ENCODE measurements around the gene MLLT1.
A peak's percentile ranks its signal among the peaks of the same experiment; 100 is the strongest.
"Not testable (repeated sequence)": the region's sequence is repeated elsewhere in the genome, so short reads cannot be mapped to it uniquely, and the experiment has no call there.

Gene MLLT1

DNA sequence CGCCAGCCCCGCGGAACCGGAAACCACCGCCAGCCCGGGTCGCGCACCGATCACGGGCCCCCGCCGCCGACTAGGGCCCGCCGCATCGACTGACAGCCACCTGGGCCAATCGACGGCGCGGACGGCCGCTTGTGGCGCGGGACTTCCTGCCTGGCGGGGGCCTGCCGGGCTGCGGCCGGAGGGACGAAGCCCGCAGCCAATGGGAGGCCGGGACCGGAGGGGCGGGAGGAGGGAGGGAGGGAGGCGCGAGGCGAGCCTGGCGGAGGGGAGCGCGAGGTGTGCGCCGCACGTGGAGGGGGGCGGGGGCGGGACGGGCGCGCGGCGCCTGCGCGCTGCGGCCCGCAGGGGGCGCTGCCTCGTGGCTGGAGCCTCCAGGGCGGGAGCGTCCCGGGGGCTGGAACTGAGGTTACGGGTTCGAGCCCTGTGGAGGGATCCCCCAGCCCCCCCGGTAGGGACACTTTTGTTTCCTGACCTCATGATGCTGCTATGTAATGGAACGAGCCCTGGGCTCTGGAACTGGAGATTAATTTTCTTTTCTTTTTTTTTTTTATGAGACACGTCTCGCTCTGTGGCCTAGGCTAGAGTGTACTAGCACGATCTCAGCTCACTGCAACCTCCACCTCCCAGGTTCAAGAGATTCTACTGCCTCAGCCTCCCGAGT lies at the start of gene MLLT1:
Gene MLLT1, minus strand, starts transcription at position 45 of the 661 bp plus-strand sequence. CDS start 191 bp downstream, outside the sequence.
- peak; percentile 59 for DNase-seq

- no peak for DNase-seq
Measured at GRCh38 chr19:6326815-6327214, 47.0 kb upstream of the MLLT1 start.

GRCh38 chr19:6325614-6326013 lies 45.8 kb upstream of the MLLT1 start:
- no peak for DNase-seq

GRCh38 chr19:6324757-6325156 lies 45.0 kb upstream of the MLLT1 start:
- DNase-seq: no peak

GRCh38 chr19:6322284-6322683 lies 42.5 kb upstream of the MLLT1 start:
- no peak for DNase-seq

DNA sequence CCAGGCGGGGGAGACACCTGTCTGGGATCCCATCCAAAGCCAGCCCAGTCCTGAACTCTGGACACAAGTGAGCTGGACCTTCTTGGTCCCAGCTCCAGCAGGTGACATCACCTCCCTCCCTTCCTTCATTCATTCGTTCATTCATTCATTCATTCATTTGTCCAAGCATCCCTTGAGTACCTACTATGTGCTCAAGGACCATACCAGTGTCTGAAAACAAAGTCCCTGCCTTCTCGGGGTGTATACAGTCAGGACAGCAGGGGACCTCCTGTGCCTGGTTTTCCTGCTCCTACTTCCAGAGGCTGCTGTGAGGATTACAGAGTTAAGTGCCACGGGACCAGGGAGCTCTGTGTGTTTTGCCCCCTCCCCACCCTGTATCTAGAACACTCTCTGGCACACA lies 39.6 kb upstream of the MLLT1 start:
- DNase-seq: no peak

DNA sequence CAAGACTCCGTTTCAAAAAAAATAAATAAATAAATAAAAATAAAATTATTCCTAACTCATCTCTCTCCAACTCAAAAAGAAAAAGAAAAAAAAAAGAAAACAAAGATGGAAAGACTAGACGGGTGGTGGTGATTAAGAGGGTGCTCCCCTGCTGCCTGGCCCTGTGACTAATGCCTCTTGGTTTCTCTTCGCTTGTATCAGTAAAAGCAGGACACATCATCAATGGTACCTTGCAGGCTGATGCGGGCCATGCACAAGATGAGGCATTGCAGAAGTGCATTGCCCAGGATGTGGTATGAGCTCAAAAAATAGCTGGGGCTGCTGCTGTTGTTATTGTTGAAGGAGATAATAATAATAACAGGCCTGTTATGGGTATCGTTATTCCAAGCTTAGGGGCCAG lies 39.0 kb upstream of the MLLT1 start:
- no peak for DNase-seq

- not testable (repeated sequence) for DNase-seq
Measured at GRCh38 chr19:6315646-6316045, 35.9 kb upstream of the MLLT1 start.

DNA sequence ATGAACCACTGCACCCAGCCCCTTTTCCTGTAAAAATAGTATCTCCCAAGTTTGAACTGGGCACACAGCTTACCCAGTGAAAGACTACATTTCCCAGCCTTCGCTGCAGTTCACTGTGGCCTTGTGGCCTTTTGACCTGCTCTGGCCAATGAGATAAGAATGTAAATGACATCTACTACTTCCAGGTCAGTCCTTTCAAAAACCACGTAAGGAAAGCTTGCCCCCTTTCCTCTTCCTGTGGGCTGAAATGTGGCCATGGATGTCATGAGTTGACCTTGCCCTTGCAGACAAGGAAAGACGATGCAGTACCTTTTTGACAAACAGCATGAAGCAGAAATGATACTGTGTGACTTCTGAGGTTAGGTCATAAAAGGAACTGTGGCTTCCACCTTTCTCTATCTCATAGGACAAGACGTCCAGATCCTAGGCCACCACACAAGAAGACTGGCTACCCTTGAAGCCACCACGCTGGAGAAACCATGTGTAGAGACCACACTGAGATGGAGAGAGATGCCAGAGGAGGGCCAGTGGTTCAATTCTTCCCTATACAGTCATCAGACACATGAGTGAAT lies 33.7 kb upstream of the MLLT1 start:
- no peak for DNase-seq

- no peak for DNase-seq
Measured at GRCh38 chr19:6312018-6312417, 32.2 kb upstream of the MLLT1 start.

GRCh38 chr19:6298413-6298812 lies 18.6 kb upstream of the MLLT1 start:
- no peak for DNase-seq

DNA sequence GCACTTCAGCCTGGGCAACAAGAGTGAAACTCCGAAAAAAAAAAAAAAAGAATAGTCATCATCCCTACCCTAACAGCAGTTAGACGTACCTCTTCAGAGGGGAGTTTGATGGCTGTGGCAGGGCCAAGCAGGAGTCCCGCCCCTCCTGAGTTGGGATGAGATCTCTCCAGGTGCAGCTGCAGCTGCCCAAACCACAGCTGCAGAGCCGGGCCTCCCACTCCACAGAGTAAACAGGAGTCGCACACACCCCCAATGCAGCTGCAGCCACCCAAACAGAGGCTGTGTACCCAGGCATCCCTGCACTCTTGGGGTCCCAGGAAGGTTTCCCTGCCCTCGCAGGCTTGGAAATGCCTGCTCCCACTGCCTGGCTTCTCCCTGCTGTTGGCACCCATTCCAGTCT lies 17.4 kb upstream of the MLLT1 start:
- DNase-seq: no peak

DNA sequence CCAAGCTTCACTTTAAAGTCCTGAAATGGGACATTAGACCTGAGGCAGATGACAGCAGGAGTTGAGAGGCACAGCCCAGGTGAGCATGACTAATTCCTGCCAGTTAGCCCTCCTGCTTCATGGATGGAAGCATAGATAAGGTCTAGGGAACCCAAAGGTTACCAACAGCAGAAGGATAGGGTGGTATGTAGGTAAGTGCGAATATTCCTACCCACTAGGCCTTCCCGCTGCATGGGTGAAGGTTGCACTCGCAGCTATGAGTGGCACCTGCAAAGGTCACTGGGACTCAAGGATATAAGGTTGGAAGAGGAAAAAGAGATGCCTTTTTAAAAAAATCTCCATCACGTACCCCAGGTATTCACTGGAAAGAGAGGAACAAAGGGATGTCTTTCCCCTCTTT lies 12.2 kb upstream of the MLLT1 start:
- DNase-seq: no peak

DNA sequence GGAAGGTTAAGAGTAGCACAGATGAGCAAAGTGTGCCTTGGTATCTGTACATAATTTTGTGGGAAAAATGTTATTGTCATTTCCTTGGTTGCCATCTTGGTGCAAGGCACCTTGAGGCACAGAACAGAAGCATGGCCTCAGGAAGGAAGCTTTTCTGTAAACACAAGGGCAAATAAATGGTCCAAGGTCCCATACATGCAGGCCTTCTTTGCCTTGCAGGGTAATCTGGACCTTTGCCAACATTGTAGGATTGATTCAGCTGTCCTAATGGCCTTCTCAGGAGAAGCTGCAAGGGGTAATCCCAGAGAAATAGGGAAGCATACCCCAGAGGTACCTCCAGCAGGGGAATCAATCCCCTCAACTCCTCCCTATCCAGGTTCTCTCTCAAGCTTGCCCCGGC lies 9.0 kb upstream of the MLLT1 start:
- no peak for DNase-seq

DNA sequence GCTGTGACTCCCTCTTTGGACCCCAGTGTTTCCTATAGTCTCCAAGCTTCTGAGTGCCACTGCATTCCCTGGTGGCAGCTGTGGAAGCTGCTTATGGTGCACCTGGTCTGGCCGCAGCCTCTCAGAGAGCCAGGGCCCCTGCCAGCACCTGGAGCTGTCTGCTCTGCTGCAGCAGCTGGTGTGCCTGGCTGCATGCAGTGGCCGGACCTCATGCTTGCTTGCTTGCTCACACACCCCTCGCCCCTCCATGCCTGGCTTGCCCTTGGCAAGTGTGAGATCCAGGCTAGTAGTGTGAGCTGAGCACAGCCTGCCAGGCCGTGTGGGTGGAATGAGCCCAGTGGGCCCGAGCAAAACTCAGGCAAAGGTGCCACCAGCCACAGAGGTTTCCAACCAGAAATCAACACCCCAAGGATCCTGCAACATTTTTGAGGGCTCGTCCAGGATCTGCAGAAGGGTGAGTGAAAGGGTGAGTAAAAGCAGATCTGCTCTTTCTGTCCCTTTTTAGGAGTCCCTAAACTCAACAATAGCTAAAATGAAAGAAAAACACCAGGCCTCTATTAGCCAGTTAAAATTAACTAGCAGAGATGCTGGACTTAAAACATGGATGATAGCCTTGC lies 7.6 kb upstream of the MLLT1 start:
- no peak for DNase-seq

- no peak for DNase-seq
Measured at GRCh38 chr19:6286676-6287075, 6.9 kb upstream of the MLLT1 start.

- not testable (repeated sequence) for DNase-seq
Measured at GRCh38 chr19:6282393-6282792, 2.6 kb upstream of the MLLT1 start.

DNA sequence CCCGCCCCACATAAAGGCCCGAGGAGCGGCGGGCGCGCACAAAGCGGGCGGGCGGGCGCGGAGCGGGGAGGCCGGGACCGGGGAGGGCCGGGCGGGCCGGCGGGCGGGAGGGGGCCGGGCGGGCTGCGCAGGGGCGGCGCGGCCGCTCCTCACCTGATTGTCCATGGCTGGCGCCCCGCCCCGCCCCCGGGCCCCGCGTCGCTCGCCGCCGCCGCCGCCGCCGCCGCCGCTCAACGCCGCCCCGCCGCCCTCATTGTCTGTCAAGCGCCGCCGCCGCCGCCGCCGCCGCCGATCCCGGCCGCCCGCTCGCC lies 200 bp downstream of the MLLT1 start:
- no peak for DNase-seq

DNA sequence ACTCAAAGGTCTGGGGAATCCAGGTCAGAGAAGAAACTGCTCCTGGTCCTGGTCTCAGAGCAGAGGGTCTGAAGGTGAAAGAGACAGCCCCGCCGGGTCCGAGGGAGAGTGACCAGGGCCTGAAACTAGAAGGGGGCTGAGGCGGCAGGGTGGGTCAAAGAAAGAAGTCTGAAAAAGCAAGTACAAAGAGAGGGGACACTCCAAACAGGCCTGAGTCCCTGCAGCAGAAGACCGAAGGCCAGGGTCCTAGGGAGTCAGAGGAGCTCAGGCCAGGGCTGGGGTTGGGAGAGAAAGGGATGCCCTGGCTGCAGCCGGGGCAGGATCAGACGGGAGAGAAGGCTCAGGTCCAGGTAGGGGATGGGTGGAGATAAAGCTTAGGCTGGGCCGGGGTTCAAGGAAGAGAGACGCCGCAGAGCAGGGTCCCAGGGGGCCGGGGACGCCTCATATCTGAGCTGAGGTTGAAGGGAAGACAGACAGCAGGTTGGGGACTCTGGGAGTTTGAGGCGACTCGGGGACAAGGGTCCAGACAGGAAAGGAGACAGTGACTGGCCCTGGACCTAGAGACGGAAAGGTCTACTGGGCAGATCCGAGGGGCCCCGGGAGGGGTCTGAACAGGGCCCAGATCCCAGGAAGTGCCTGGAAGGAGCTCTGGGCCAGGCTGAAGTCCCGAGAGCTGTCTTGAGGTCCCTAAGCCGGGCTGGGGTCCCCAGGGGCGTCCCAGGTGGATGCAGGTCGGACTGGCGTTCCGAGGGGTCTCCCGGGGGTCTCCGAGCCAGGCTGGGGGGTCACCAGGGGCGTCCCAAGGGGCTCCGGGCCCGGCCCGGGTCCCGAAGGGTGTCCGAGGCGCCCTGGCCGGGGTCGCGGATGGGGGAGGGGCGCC lies 795 bp downstream of the MLLT1 start:
- no peak for DNase-seq

GRCh38 chr19:6278051-6278450 lies 1.7 kb downstream of the MLLT1 start:
- DNase-seq: no peak

GRCh38 chr19:6276447-6276846 lies 3.3 kb downstream of the MLLT1 start:
- no peak for DNase-seq

- no peak for DNase-seq
Measured at GRCh38 chr19:6275170-6275744, 4.5 kb downstream of the MLLT1 start.

DNA sequence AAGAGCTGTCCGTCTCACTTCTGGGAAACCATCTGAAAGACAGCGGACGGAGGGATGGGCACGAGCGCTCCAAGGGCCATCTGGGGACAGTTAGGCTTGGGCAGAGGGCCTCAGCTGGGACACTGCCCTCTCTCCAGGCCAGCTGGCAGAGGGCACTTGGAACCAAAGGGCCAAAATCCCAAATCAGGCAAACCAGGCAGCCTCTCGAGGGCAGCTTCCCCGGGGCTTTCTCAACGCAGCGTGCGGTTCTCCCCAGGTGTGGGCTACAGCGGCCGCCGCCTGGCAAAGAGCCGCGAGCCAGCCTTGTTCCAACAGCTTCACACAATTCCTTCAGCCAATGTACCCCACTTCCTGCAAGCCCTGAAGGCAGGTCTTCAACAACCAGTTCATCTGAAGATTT lies 5.0 kb downstream of the MLLT1 start:
- DNase-seq: no peak

All from NCI-H2227 treated with DMSO at 0.1 percent for 48 hours (cell line).